OCI-LY3 (cell line): Measurements from ENCODE around the gene PRDM16.

Experiments
- H2AFZ ChIP-seq: fragments of 200-600, 300-600 bp; shearing (Covaris generic); 2 replicates; pipeline ENCODE4 v1.6.0; 2014; ENCODE audit warnings: antibody characterized with exemption, low read depth, low read length
- H3K27ac ChIP-seq: fragments of 200-600, 300-600 bp; sonication (generic); 2 replicates; pipeline ENCODE4 v1.5.1; 2014; ENCODE audit warnings: mild to moderate bottlenecking, low read length, moderate library complexity, mixed read lengths
- H3K27me3 ChIP-seq: fragments of 200-600, 300-600 bp; sonication (generic); 2 replicates; pipeline ENCODE4 v1.6.1; 2014; ENCODE audit warnings: low read depth, low read length, mixed read lengths
- H3K36me3 ChIP-seq: fragments of 200-600, 300-600 bp; sonication (generic); replicated peaks from 2 replicates; pipeline ENCODE3; 2014; ENCODE audit warnings: low read depth, low read length, mixed read lengths
- H3K4me1 ChIP-seq: fragments of 300-600, 200-600 bp; sonication (generic); 2 replicates; pipeline ENCODE4 v1.6.1; 2014; ENCODE audit warnings: low read length, mixed read lengths
- H3K4me2 ChIP-seq: fragments of 200-600, 300-600 bp; sonication (generic); 2 replicates; pipeline ENCODE4 v1.6.1; 2014; ENCODE audit warnings: low read length, mixed read lengths
- H3K4me3 ChIP-seq: fragments of 300-600, 200-600 bp; sonication (generic); 2 replicates; pipeline ENCODE4 v1.5.1; 2014; ENCODE audit warnings: antibody characterized with exemption, mild to moderate bottlenecking, low read length, moderate library complexity
- H3K79me2 ChIP-seq: fragments of 300-600, 200-600 bp; shearing (Covaris generic); 2 replicates; pipeline ENCODE4 v1.6.1; 2014; ENCODE audit warnings: mild to moderate bottlenecking, low read length, mixed read lengths
- H3K9ac ChIP-seq: fragments of 300-600, 200-600 bp; shearing (Covaris generic); 2 replicates; pipeline ENCODE4 v1.6.0; 2014; ENCODE audit warnings: mild to moderate bottlenecking, low read length, moderate library complexity
- H3K9me3 ChIP-seq: fragments of 200-600, 300-600 bp; shearing (Covaris generic); 2 replicates; pipeline ENCODE4 v1.6.1; 2014; ENCODE audit warnings: low read length, mixed read lengths; ENCODE audit not compliant: insufficient read depth
- H4K20me1 ChIP-seq: fragments of 200-600, 300-600 bp; sonication (generic); 2 replicates; pipeline ENCODE4 v1.6.1; 2016; ENCODE audit warnings: low read length, mixed read lengths; ENCODE audit not compliant: insufficient read depth
- EZH2phosphoT487 ChIP-seq: fragments of 200-600 bp; shearing (Covaris generic); IDR thresholded peaks from 2 replicates; pipeline ENCODE4 v1.6.1; 2018; ENCODE audit warnings: antibody characterized with exemption, mixed run types, low read depth
- TF ChIP-seq, protein P1 (sequence below): fragments of 200-600, 300-600 bp; sonication (generic); IDR thresholded peaks from 2 replicates; pipeline ENCODE4 v1.5.1; 2014; ENCODE audit warnings: antibody characterized with exemption, low read length, low read depth

The PRDM16 gene

DNA sequence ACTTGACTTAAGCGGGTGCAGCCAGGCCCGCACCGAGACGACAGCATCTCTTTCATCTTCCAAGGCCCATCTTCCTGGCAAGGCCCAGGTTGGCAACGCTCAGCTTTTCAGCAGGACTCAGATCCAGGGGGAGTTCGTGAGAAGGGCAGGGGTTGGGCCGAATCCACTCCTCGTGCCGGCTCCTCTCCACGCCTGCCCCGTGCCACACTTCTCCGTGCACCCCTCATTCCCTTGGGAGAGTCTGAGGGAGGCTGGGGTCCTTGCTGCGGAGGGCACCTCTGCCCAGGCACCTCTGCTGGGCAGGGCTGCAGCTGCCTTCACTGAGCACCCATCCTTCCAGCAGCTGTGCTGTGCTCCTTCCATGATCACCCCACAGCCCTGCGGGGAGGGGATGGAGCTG is 22.3 kb downstream of the PRDM16 start:
- Histone ChIP-seq H4K20me1 (no peaks in the 10 kb centered on the region), H3K79me2 (no peaks in the 10 kb centered on the region), H3K4me1 (no peaks in the 10 kb centered on the region), H3K4me3 (no peak overlapping the region), H3K27me3 (no peaks in the 10 kb centered on the region), H3K4me2 (no peak overlapping the region), H2AFZ (no peak overlapping the region), H3K9ac (no peak overlapping the region), H3K9me3 (no peaks in the 10 kb centered on the region), H3K36me3 (no peaks in the 10 kb centered on the region), H3K27ac (no peak overlapping the region)
- no peak for TF ChIP-seq EZH2phosphoT487
- TF ChIP-seq, protein P1, sequence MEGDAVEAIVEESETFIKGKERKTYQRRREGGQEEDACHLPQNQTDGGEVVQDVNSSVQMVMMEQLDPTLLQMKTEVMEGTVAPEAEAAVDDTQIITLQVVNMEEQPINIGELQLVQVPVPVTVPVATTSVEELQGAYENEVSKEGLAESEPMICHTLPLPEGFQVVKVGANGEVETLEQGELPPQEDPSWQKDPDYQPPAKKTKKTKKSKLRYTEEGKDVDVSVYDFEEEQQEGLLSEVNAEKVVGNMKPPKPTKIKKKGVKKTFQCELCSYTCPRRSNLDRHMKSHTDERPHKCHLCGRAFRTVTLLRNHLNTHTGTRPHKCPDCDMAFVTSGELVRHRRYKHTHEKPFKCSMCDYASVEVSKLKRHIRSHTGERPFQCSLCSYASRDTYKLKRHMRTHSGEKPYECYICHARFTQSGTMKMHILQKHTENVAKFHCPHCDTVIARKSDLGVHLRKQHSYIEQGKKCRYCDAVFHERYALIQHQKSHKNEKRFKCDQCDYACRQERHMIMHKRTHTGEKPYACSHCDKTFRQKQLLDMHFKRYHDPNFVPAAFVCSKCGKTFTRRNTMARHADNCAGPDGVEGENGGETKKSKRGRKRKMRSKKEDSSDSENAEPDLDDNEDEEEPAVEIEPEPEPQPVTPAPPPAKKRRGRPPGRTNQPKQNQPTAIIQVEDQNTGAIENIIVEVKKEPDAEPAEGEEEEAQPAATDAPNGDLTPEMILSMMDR = no peak

DNA sequence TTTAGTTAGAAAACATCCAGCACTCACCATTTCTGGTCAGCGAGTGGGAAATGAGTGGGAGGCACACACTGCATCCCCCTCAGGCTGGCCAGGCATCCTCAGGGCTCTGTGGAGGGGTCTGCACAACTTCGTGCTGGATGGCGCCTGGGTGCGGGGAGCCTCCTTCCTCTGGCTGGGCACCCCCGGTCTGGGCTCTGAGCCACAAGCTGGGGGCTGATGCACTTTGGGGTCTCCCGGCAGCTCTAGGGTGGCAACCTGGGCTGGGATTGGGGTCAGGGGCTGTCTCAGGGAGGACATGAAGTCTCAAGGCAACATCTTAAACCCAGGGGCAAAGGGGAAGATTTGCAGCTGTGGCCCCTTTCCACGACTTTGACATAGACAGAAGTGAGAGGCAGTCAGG is 23.5 kb downstream of the PRDM16 start:
- H3K9ac ChIP-seq = no peak overlapping the region
- H3K9me3 ChIP-seq = no peaks in the 10 kb centered on the region
- H3K36me3 ChIP-seq = no peaks in the 10 kb centered on the region
- H3K4me2 ChIP-seq = no peak overlapping the region
- H3K27ac ChIP-seq = no peak overlapping the region
- no peaks in the 10 kb centered on the region for H3K27me3 ChIP-seq
- no peak overlapping the region for H2AFZ ChIP-seq
- H3K79me2 ChIP-seq = no peaks in the 10 kb centered on the region
- no peak overlapping the region for H3K4me3 ChIP-seq
- TF ChIP-seq, protein P1 = no peak
- no peak for TF ChIP-seq EZH2phosphoT487
- H4K20me1 ChIP-seq = no peaks in the 10 kb centered on the region
- H3K4me1 ChIP-seq = no peaks in the 10 kb centered on the region

DNA sequence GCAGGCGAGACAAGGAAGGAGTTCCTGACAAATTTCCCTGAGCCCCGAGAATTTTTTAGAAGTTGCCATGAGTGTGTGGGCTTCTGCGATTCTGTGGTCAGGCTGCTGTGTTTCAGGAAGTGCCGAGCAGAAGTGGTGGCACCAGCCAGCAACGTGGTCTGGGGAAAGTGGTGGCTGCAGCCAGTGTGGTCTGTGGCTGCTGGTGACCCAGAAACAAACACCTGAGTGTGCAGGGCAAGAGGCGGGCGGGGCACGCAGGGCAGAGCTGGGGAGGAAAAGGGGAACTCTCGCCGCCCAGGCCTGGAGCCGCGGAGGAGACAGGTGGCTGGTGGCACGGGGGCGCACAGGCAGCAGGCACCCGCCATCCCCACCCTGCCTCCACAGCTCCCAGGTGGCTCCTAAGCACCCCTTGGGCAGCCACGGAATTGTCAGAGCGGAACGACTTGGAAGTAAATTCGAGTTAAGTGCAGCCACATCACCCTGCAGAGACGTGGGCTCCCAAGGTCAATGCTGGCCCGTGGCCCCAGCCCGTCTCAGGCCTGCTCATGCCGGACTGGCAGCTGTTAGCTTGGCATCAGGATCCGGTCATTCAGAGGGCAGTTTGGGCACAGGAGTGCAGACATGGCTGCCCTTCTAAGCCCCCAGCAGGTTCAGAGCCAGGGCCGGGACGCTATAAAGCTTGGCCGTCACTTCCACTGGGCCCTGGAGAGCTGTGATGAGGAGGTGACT is 25.1 kb downstream of the PRDM16 start:
- H4K20me1 ChIP-seq = no peaks in the 10 kb centered on the region
- H2AFZ ChIP-seq = no peak overlapping the region
- H3K4me2 ChIP-seq = no peak overlapping the region
- no peaks in the 10 kb centered on the region for H3K27me3 ChIP-seq
- TF ChIP-seq EZH2phosphoT487 = no peak
- TF ChIP-seq, protein P1 = no peak
- no peak overlapping the region for H3K27ac ChIP-seq
- H3K9ac ChIP-seq = no peak overlapping the region
- H3K4me1 ChIP-seq = no peaks in the 10 kb centered on the region
- H3K9me3 ChIP-seq = no peaks in the 10 kb centered on the region
- H3K79me2 ChIP-seq = no peaks in the 10 kb centered on the region
- H3K36me3 ChIP-seq = no peaks in the 10 kb centered on the region
- no peak overlapping the region for H3K4me3 ChIP-seq

DNA sequence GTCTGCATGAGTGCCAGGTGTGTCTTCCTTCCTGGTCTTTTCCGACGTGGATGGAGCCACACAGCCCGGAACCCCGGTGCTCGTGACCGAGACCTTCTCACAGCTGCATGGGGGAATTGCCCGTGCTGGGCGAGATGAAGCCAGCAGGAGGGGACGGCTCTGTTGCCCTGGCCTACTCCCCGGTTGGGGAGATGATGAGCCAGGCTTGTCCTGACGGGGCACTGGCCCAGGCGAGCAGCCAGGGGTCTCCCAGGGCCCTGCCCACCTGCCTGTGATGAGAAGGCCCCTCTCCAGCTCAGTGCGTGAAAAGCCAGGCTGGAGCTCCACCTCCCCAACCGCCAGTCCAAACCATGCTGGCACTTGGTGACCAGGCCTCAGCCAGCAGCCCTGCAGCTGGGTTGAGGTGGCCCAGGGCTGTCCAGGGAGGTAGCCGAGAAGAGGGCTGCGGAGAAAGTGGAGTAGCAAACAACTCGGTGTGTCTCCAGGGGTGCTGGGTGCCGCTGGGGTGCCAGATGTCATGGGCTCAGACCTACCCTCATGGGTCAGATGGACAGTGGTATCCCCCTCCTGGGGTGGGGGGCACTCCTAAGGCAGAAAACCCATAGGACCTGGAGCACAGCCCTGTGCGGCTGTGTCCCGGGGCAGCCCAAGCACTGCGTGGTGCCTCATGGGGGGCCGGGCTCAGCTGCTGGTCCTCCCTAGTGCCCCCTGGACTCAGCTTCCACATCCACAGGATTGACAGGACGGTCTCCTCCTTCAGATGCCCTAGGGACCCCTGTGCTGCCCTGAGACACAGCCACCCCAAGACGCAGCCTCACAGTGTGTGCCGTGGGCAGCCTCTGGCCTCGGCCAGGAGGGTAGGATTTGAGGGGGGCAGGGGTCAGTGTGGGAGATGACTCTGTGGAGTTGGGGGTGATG is 26.1 kb downstream of the PRDM16 start:
- no peak overlapping the region for H3K4me2 ChIP-seq
- no peaks in the 10 kb centered on the region for H3K9me3 ChIP-seq
- H3K36me3 ChIP-seq = no peaks in the 10 kb centered on the region
- no peak overlapping the region for H3K4me3 ChIP-seq
- H3K27ac ChIP-seq = no peak overlapping the region
- no peaks in the 10 kb centered on the region for H4K20me1 ChIP-seq
- H3K4me1 ChIP-seq = no peaks in the 10 kb centered on the region
- no peak overlapping the region for H2AFZ ChIP-seq
- TF ChIP-seq, protein P1 = no peak
- no peak for TF ChIP-seq EZH2phosphoT487
- H3K79me2 ChIP-seq = no peaks in the 10 kb centered on the region
- no peak overlapping the region for H3K9ac ChIP-seq
- H3K27me3 ChIP-seq = no peaks in the 10 kb centered on the region
